GM12872 (cell line): ENCODE measurements around the gene CELSR1.

Experiments used
- CTCF ChIP-seq: IDR thresholded peaks from 3 replicates; pipeline ENCODE4 v1.5.1; 2011; ENCODE audit warnings: low read depth, mild to moderate bottlenecking, low read length, moderate library complexity; ENCODE audit not compliant: insufficient read depth

The CELSR1 gene

GRCh38 chr22:46323162-46323561 is 214.3 kb downstream of the CELSR1 start:
- no peak for TF ChIP-seq CTCF

GRCh38 chr22:46322711-46323110 is 214.7 kb downstream of the CELSR1 start:
- no peak for TF ChIP-seq CTCF

- TF ChIP-seq CTCF = no peak
Observed at GRCh38 chr22:46320716-46321386, 216.6 kb downstream of the CELSR1 start.

- no peak for TF ChIP-seq CTCF
Observed at GRCh38 chr22:46320166-46320710, 217.2 kb downstream of the CELSR1 start.

- TF ChIP-seq CTCF = no peak
Observed at GRCh38 chr22:46319319-46319718, 218.1 kb downstream of the CELSR1 start.

GRCh38 chr22:46318576-46318975 is 218.8 kb downstream of the CELSR1 start:
- TF ChIP-seq CTCF = no peak

GRCh38 chr22:46317646-46318045 is 219.8 kb downstream of the CELSR1 start:
- TF ChIP-seq CTCF = no peak
